Suprapubic skin (tissue), 4 donors: ENCODE results near the gene LYPD6B. TPM values are rescaled to one million over a fixed set of nuclear protein-coding genes. Genes with fewer than 3 reads are reported as not detected.
"Not testable (repeated sequence)": the region's sequence is repeated elsewhere in the genome, so short reads cannot be mapped to it uniquely, and the experiment has no call there.

Experiments used
- DNase-seq, 2 donors: peaks; one replicate each; pipeline ENCODE4 v3.0.0-alpha.2; 2019; ENCODE audit warnings: low spot score in 2 of 2
- H3K27ac ChIP-seq: fragments of 200-600 bp; sonication (generic); one replicate; pipeline ENCODE4 v1.5.1; 2019
- H3K27me3 ChIP-seq: fragments of 200-600 bp; sonication (generic); one replicate; pipeline ENCODE4 v1.5.1; 2019
- H3K36me3 ChIP-seq: fragments of 200-600 bp; sonication (generic); one replicate; pipeline ENCODE4 v1.5.1; 2019
- H3K4me1 ChIP-seq: fragments of 200-600 bp; sonication (generic); one replicate; pipeline ENCODE4 v1.5.1; 2019
- H3K4me3 ChIP-seq: fragments of 200-600 bp; sonication (generic); one replicate; pipeline ENCODE4 v1.5.1; 2019; ENCODE audit warnings: mild to moderate bottlenecking
- H3K9me3 ChIP-seq: fragments of 200-600 bp; sonication (generic); one replicate; pipeline ENCODE4 v1.5.1; 2019
- EP300 ChIP-seq: sonication (generic); formaldehyde crosslinking; IDR thresholded peaks from one replicate; pipeline ENCODE4 v1.6.1; 2017; ENCODE audit warnings: antibody characterized with exemption
- POLR2A ChIP-seq, 2 donors: fragments of 450-650 bp; IDR thresholded peaks; one replicate each; pipeline ENCODE4 v1.6.1; 2017; ENCODE audit warnings: antibody characterized with exemption in 2 of 2, mild to moderate bottlenecking in 2 of 2, moderate library complexity in 2 of 2
- POLR2AphosphoS5 ChIP-seq, 3 donors: sonication (generic); formaldehyde crosslinking; IDR thresholded peaks; one replicate each; pipeline ENCODE4 v1.6.1; 2017; ENCODE audit warnings: antibody characterized with exemption in 3 of 3
- WGBS: methylation state at CpG from one replicate; pipeline ENCODE4 v1.1.5; 2018; 5-methylcytosine and 5-hydroxymethylcytosine counted together
- total RNA-seq, 4 donors: library from RNA; depleted of rRNA; stranded (reverse); fragments of >200 nt; gene quantifications; one replicate each; pipeline ENCODE4 v1.1.0, GENCODE V29; 2016
- TF ChIP-seq, protein P1 (sequence below), 2 donors: fragments of 200-600 bp in 1 of 2; fragments of 450-650 bp in 1 of 2; sonication (generic) in 1 of 2; IDR thresholded peaks; one replicate each; pipeline ENCODE4 v1.5.1; 2016 to 2019; ENCODE audit warnings: antibody characterized with exemption in 2 of 2, mild to moderate bottlenecking in 1 of 2, moderate library complexity in 1 of 2

The LYPD6B gene
- total RNA-seq, 4 donors from 2014 or later, result 83.7 to 129 (median 97.7) TPM

DNA sequence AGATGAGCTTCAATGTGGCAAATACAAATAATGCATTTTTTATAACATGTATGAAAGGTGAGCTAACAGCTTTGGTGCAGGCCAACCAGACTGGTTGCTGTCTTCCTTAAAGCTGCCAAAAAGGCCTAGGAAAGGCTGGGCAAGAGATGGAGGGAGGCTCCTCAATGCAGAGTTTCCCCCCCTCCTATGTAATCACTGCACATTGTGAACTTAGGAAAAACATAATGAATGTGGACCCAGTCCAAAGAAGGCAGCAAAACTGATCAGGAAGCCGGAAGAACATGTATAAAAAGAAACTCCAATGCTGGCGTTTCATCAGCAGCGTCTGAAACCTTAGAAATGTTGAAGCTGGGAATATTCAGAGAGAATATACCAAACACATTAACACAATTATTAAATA is 207.7 kb downstream of the LYPD6B start:
- no peaks in the 10 kb centered on the region for H3K27me3 ChIP-seq
- no peaks in the 10 kb centered on the region for H3K4me1 ChIP-seq
- no peaks in the 10 kb centered on the region for H3K9me3 ChIP-seq
- DNase-seq, result no peak
- no peaks in the 10 kb centered on the region for H3K36me3 ChIP-seq
- no peak for TF ChIP-seq POLR2A (IDR thresholded peaks at IDR 0.05)
- TF ChIP-seq EP300, result no peak
- TF ChIP-seq POLR2AphosphoS5 (IDR thresholded peaks at IDR 0.05), result no peak
- TF ChIP-seq, protein P1, sequence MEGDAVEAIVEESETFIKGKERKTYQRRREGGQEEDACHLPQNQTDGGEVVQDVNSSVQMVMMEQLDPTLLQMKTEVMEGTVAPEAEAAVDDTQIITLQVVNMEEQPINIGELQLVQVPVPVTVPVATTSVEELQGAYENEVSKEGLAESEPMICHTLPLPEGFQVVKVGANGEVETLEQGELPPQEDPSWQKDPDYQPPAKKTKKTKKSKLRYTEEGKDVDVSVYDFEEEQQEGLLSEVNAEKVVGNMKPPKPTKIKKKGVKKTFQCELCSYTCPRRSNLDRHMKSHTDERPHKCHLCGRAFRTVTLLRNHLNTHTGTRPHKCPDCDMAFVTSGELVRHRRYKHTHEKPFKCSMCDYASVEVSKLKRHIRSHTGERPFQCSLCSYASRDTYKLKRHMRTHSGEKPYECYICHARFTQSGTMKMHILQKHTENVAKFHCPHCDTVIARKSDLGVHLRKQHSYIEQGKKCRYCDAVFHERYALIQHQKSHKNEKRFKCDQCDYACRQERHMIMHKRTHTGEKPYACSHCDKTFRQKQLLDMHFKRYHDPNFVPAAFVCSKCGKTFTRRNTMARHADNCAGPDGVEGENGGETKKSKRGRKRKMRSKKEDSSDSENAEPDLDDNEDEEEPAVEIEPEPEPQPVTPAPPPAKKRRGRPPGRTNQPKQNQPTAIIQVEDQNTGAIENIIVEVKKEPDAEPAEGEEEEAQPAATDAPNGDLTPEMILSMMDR (IDR thresholded peaks at IDR 0.05), result no peak
- 87% methylated on average over 3 of the region's 3 CpGs for WGBS
- H3K4me3 ChIP-seq, result no peak overlapping the region
- H3K27ac ChIP-seq, result no peak overlapping the region

DNA sequence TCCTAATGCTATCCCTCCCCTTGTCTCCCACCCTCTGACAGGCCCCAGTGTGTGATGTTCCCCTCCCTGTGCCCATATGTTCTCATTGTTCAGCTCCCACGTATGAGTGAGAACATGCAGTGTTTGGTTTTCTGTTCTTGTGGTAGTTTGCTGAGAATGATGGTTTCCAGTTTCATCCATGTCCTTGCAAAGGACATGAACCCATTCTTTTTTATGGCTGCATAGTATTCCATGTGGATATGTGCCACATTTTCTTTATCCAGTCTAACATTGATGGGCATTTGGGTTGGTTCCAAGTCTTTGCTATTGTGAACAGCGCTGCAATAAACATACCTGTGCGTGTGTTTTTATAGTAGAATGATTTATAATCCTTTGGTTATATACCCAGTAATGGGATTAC is 212.9 kb downstream of the LYPD6B start:
- H3K9me3 ChIP-seq, H3K27me3 ChIP-seq, DNase-seq, H3K27ac ChIP-seq, H3K4me3 ChIP-seq, H3K4me1 ChIP-seq, H3K36me3 ChIP-seq: not testable (repeated sequence)
- 89% methylated on average over 3 of the region's 3 CpGs for WGBS

DNA sequence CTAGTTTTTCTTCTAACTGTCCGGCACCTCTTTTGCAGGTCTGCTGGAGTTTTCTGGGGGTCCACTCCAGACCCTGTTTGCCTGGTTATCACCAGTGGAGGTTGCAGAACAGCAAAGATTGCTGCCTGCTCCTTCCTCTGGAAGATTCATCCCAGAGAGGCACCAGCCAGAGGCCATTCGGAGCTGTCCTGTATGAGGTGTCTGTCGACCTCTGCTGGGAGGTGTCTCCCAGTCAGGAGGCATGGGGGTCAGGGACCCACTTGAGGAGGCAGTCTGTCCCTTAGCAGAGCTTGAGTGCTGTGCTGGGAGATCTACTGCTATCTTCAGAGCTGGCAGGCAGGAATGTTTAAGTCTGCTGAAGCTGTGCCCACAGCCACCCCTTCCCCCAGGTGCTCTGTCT is 218.4 kb downstream of the LYPD6B start:
- not testable (repeated sequence) for H3K36me3 ChIP-seq, H3K4me1 ChIP-seq, H3K27ac ChIP-seq, H3K9me3 ChIP-seq, H3K27me3 ChIP-seq, DNase-seq, H3K4me3 ChIP-seq
- 93% methylated on average over 3 of the region's 3 CpGs for WGBS

DNA sequence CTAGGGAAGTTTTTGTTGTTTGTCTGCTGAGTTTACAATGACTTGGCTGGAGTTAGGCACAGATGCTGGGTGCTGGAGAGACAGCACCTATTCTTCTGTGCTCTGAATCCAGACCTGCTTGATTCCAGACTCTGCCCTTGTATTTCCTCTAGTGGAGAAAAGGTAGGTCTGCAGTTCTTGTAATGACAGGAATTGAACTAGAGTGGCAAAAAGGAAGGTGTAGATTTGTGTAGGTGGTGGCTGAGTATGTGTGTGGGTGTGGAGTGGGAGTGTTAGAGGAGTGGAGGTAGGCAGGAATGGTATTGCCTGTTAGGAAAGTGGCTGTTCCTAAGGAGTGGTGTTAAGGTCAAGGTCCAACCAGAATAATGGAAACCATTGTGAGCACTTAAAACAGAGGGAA is 220.0 kb downstream of the LYPD6B start:
- TF ChIP-seq EP300, result no peak
- TF ChIP-seq, protein P1 (IDR thresholded peaks at IDR 0.05), result no peak
- TF ChIP-seq POLR2AphosphoS5 (IDR thresholded peaks at IDR 0.05), result no peak
- TF ChIP-seq POLR2A (IDR thresholded peaks at IDR 0.05), result no peak
- H3K27me3 ChIP-seq, result peaks cover 4% of the 10 kb centered on the region
- H3K27ac ChIP-seq, result no peak overlapping the region
- H3K4me3 ChIP-seq, result no peak overlapping the region
- H3K4me1 ChIP-seq, result no peaks in the 10 kb centered on the region
- H3K9me3 ChIP-seq, result no peaks in the 10 kb centered on the region
- no peak for DNase-seq
- H3K36me3 ChIP-seq, result no peaks in the 10 kb centered on the region

DNA sequence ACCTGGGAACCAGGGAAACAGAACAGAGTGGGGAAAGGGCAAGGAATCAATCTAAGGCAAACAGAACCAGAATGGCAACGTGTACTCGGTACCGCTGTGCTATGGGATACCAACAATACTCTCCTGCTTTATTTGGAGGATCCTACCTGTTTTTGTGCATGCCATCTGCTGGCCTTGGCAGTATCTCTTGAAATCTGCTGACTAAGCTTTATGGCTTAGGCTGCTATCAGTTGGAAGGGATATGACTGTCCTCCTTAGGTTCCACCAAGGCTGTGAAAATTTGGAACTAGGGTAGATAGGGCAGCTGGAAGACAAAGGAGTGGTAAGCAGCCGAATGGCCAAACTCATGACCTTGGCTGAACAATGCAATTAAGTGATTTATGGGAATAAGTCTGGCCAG is 220.6 kb downstream of the LYPD6B start:
- H3K27ac ChIP-seq, result no peak overlapping the region
- H3K9me3 ChIP-seq, result no peaks in the 10 kb centered on the region
- no peaks in the 10 kb centered on the region for H3K4me1 ChIP-seq
- TF ChIP-seq, protein P1 (IDR thresholded peaks at IDR 0.05), result no peak
- no peak for TF ChIP-seq EP300
- H3K36me3 ChIP-seq, result no peaks in the 10 kb centered on the region
- WGBS, result 92% methylated on average over 4 of the region's 4 CpGs
- H3K4me3 ChIP-seq, result no peak overlapping the region
- peaks cover 4% of the 10 kb centered on the region for H3K27me3 ChIP-seq
- DNase-seq, result no peak

DNA sequence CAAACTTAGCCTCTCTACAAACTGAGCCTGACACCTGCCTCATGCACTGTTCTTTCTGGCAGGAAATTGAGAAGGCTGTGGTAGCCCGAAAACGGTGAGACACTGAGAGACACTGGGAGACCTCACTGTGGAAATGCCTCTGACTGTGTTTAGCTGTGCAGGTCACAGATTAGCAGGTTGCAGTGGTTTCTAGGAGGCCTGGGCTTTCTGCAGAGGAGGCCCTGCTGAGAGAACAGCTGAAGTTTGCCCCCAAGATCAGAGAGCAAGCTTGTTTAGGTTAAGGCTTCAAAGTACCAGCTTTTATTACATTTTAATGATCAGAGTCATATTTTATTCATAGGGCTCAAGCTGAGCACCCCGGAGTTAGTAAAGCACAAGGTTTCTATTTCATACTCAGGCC is 223.2 kb downstream of the LYPD6B start:
- H3K36me3 ChIP-seq, result no peaks in the 10 kb centered on the region
- H3K9me3 ChIP-seq, result no peaks in the 10 kb centered on the region
- no peak overlapping the region for H3K4me3 ChIP-seq
- 67% methylated on average over 3 of the region's 3 CpGs for WGBS
- DNase-seq, result no peak
- no peaks in the 10 kb centered on the region for H3K4me1 ChIP-seq
- peaks cover 4% of the 10 kb centered on the region for H3K27me3 ChIP-seq
- TF ChIP-seq POLR2A (IDR thresholded peaks at IDR 0.05), result no peak
- TF ChIP-seq EP300, result no peak
- no peak for TF ChIP-seq POLR2AphosphoS5 (IDR thresholded peaks at IDR 0.05)
- TF ChIP-seq, protein P1 (IDR thresholded peaks at IDR 0.05), result no peak
- no peak overlapping the region for H3K27ac ChIP-seq

Other genes starting within 250 kb of the LYPD6B start
- 1 to 10 TPM in 3 of 4 donors, under 1 TPM in 1; 0.30 to 3.2 (median 1.5) TPM for gene KIF5C, start 163.5 kb upstream of the LYPD6B start, total RNA-seq